Spleen (tissue), 7 donors: Measurements from ENCODE around the gene POLD3.

Source experiments
- CTCF ChIP-seq, 11 experiments: fragments of 200-600 bp in 7 of 11; fragments of 450-650 bp in 4 of 11; sonication (generic) in 4 of 11; IDR thresholded peaks in 8 of 11; conservative IDR thresholded peaks in 3 of 11; 1 replicate in 7 of 11; 2 replicates in 4 of 11; pipeline versions ENCODE4 v1.4.0 to v1.8.0; 2016 to 2021; ENCODE audit warnings: antibody characterized with exemption in 11 of 11, inconsistent platforms in 4 of 11, mild to moderate bottlenecking in 1 of 11
- POLR2A ChIP-seq, 3 donors: fragments of 450-650 bp; IDR thresholded peaks; one replicate each; pipeline ENCODE4 v1.5.1; 2017; ENCODE audit warnings: antibody characterized with exemption in 3 of 3, mild to moderate bottlenecking in 1 of 3
- donor health status: DM: no; HTN: no; CAD: no; lungs with moderate emphysema.
- donor health status: DM: no; HTN: no; CAD: no.
- donor health status: DM: no; HTN: no; CAD: no.

- TF ChIP-seq POLR2A (IDR thresholded peaks at IDR 0.05): no peak
- no peak for TF ChIP-seq CTCF (IDR thresholded peaks at IDR 0.05 in 8 of 11, conservative IDR thresholded peaks at IDR 0.05 in 3 of 11)
Observed at GRCh38 chr11:74650498-74650897, 58.1 kb downstream of the POLD3 start.
